Nephron progenitor cell (in vitro differentiated cells): Measurements from ENCODE around the gene MTMR2.

Experiments used
- DNase-seq: peaks from one replicate; pipeline ENCODE4 v3.0.0; 2021
- H3K27ac Mint-ChIP-seq: 2 replicates; pipeline ENCODE4 v1.8.0; 2021; ENCODE audit warnings: mild to moderate bottlenecking, moderate library complexity, mixed read lengths
- H3K27me3 Mint-ChIP-seq: 2 replicates; pipeline ENCODE4 v1.8.0; 2021; ENCODE audit warnings: mild to moderate bottlenecking, low read depth, mixed read lengths; ENCODE audit not compliant: poor library complexity
- H3K36me3 Mint-ChIP-seq: 2 replicates; pipeline ENCODE4 v1.8.0; 2021; ENCODE audit warnings: low read depth, mixed read lengths
- H3K4me1 Mint-ChIP-seq: 2 replicates; pipeline ENCODE4 v1.8.0; 2021; ENCODE audit warnings: mixed read lengths
- H3K4me3 Mint-ChIP-seq: 2 replicates; pipeline ENCODE4 v1.8.0; 2021; ENCODE audit warnings: mild to moderate bottlenecking, moderate library complexity, mixed read lengths
- H3K9me3 Mint-ChIP-seq: 2 replicates; pipeline ENCODE4 v1.8.0; 2021; ENCODE audit warnings: mild to moderate bottlenecking, moderate library complexity, mixed read lengths
- CTCF ChIP-seq: fragments of 200-600 bp; sonication (generic); IDR thresholded peaks from 2 replicates; pipeline ENCODE4 v1.5.0; 2021; ENCODE audit warnings: antibody characterized with exemption

The MTMR2 gene

GRCh38 chr11:95948637-95949036 lies 24.7 kb upstream of the MTMR2 start:
- TF ChIP-seq CTCF = no peak
- no peak overlapping the region for H3K27ac Mint-ChIP-seq

DNA sequence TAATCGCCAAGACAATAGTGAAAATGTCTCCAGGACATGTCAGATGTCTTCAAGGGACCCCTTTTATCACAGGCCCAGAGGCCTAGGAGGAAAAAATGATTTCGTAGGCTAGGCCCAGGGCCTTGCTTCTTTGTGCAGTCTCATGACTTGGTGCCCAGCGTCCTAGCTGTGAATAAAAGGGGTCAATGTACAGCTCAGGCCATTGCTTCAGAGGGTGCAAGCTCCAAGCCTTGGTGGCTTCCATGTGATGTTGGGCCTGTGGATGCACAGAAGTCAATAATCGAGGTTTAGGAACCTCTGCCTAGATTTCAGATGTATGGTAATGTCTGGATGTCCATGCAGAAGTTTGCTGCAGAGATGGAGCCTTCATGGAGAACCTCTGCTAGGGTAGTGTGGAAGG lies 20.7 kb upstream of the MTMR2 start:
- TF ChIP-seq CTCF = no peak
- Mint-ChIP-seq H3K4me1 (no peaks in the 10 kb centered on the region), H3K27ac (no peak overlapping the region), H3K9me3 (peaks cover 64% of the 10 kb centered on the region), H3K27me3 (no peaks in the 10 kb centered on the region), H3K36me3 (peaks cover 41% of the 10 kb centered on the region), H3K4me3 (no peak overlapping the region)
- DNase-seq = no peak

More at GRCh38 chr11:95948637-95949036, 24.7 kb upstream of the MTMR2 start:
- DNase-seq = no peak
- no peaks in the 10 kb centered on the region for H3K27me3 Mint-ChIP-seq
- H3K4me3 Mint-ChIP-seq = no peak overlapping the region
- H3K4me1 Mint-ChIP-seq = no peaks in the 10 kb centered on the region
- H3K9me3 Mint-ChIP-seq = peaks cover 63% of the 10 kb centered on the region
- H3K36me3 Mint-ChIP-seq = peaks cover 45% of the 10 kb centered on the region

- no peak overlapping the region for H3K27ac Mint-ChIP-seq
- H3K36me3 Mint-ChIP-seq = peaks cover 34% of the 10 kb centered on the region
- no peaks in the 10 kb centered on the region for H3K4me1 Mint-ChIP-seq
- H3K27me3 Mint-ChIP-seq = no peaks in the 10 kb centered on the region
- no peak for TF ChIP-seq CTCF
- H3K4me3 Mint-ChIP-seq = no peak overlapping the region
- peaks cover 60% of the 10 kb centered on the region for H3K9me3 Mint-ChIP-seq
- no peak for DNase-seq
These were observed 19.6 kb upstream of the MTMR2 start for GRCh38 chr11:95943546-95943945.

- no peak for DNase-seq
- peaks cover 6% of the 10 kb centered on the region for H3K36me3 Mint-ChIP-seq
- H3K9me3 Mint-ChIP-seq = peaks cover 39% of the 10 kb centered on the region
- no peaks in the 10 kb centered on the region for H3K4me1 Mint-ChIP-seq
- H3K27me3 Mint-ChIP-seq = no peaks in the 10 kb centered on the region
- no peak overlapping the region for H3K27ac Mint-ChIP-seq
- no peak for TF ChIP-seq CTCF
- no peak overlapping the region for H3K4me3 Mint-ChIP-seq
These were observed 15.2 kb upstream of the MTMR2 start for GRCh38 chr11:95939091-95939490.

DNA sequence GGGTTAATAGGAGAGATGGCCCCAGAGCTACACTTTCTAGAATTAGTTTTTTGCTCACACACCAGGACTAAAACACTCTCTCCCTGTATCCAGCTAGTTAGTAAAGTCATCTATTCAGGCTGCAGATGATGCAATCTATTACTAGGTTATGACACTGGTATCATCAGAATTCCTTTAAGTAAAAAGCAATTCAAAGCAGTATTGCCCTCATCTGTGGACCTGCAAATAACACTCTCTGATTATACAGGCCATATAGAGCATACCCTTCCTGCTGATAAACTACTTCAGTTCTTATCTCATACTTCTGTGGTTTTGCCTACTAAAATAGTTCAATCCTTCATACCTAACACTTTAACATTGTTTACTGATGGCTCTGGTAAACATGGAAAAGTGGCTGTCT lies 13.5 kb upstream of the MTMR2 start:
- Mint-ChIP-seq H3K9me3 (peaks cover 34% of the 10 kb centered on the region), H3K27me3 (no peaks in the 10 kb centered on the region), H3K36me3 (no peaks in the 10 kb centered on the region), H3K4me1 (no peaks in the 10 kb centered on the region), H3K27ac (no peak overlapping the region), H3K4me3 (no peak overlapping the region)
- TF ChIP-seq CTCF = no peak
- no peak for DNase-seq

- Mint-ChIP-seq H3K27me3 (peaks cover 5% of the 10 kb centered on the region), H3K4me1 (no peaks in the 10 kb centered on the region), H3K27ac (no peak overlapping the region), H3K4me3 (no peak overlapping the region), H3K36me3 (peaks cover 17% of the 10 kb centered on the region), H3K9me3 (peaks cover 56% of the 10 kb centered on the region)
- TF ChIP-seq CTCF = no peak
- DNase-seq = no peak
These were observed 9.7 kb upstream of the MTMR2 start for GRCh38 chr11:95933594-95933993.
